ENCODE results near the gene SLC16A11. TPM values are rescaled to one million over a fixed set of nuclear protein-coding genes. Genes with fewer than 3 reads are reported as not detected.
A peak's percentile ranks its signal among the peaks of the same experiment; 100 is the strongest.

SLC16A11 gene
- polyA plus RNA-seq, 1 donor, result 0.94 TPM

DNA sequence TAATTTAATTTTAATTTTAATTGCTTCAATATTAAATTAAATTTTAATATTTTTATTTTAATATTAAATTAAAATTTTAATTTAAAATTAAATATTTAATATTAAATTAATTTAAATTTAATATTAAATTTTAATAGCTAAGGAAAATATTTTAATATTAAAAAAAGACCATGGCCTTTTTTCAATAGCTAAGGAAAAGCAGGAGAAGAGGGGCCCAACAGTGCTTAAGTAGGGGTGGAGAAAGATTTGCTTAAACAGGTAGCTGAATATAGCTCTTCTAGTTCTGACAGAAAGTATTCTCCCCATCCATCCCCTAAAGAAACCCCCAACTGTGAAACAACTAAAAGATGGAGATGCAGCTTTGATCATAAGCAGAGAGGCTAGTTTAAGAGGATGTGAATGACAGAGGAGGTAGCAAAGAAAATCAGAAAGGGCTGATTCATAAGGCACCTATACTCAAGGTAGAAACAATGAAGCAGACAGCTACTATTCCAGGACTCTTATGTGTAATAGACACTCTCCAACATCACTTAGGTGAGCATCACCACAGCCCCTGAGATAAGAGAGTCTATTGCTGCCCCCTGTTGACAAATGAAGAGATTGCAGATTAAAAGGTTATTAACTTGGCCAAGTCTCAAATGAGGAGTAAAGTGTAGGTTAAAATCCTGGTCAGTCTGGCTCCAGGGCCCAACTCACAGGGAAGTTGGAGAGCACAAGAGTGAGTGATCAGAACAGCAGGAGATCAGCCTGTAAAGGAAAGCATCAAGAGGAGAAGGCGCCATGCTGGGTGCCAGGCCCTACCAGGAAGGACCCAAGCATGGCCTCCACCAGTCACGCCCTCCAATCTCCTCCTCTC lies 39.3 kb downstream of the SLC16A11 start:
- Histone ChIP-seq H3K36me3 (ENCODE audit: control insufficient read depth, insufficient read depth, low read length) (peaks cover 52% of the 10 kb centered on the region), H3K27me3 (ENCODE audit: control insufficient read depth, insufficient read depth, low read length) (no peaks in the 10 kb centered on the region), H3K4me1 (ENCODE audit: control insufficient read depth, insufficient read depth, low read length) (peaks cover 10% of the 10 kb centered on the region), H3K4me3 (ENCODE audit: low read length) (no peak overlapping the region), H3K27ac (ENCODE audit: low read length) (no peak overlapping the region), H3K9me3 (ENCODE audit: control insufficient read depth, low read depth, low read length) (no peaks in the 10 kb centered on the region)
- no CpG with 5 or more reads among the region's 2 CpGs for WGBS (ENCODE audit: insufficient coverage, low lambda C conversion rate)
- DNase-seq, result peak in 1 of 2 donors; percentile 59

DNA sequence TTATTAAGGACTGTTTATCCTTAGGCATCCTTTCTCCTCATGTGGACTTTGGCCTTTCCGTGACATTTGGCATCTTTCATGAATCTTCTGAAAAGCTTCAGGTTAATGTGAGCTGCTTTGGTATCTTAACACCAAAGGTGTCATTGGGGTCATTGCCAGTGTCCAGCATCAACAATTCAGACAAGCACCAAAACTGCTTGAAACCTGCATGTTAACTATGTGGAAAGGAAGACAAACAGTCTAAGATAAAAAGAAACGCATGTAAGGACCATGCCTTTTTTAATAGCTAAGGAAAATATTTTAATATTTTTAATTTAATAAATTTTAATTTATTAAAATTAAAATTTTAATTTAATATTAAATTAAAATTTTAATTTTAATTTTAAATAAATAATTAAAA lies 40.1 kb downstream of the SLC16A11 start:
- no peaks in the 10 kb centered on the region for H3K27me3 ChIP-seq (ENCODE audit: control insufficient read depth, insufficient read depth, low read length)
- no peaks in the 10 kb centered on the region for H3K9me3 ChIP-seq (ENCODE audit: control insufficient read depth, low read depth, low read length)
- WGBS (ENCODE audit: insufficient coverage, low lambda C conversion rate), result 100% methylated on average over 1 of the region's 2 CpGs
- peaks cover 60% of the 10 kb centered on the region for H3K36me3 ChIP-seq (ENCODE audit: control insufficient read depth, insufficient read depth, low read length)
- peaks cover 14% of the 10 kb centered on the region for H3K4me1 ChIP-seq (ENCODE audit: control insufficient read depth, insufficient read depth, low read length)
- no peak overlapping the region for H3K27ac ChIP-seq (ENCODE audit: low read length)
- DNase-seq, result no peak
- no peak overlapping the region for H3K4me3 ChIP-seq (ENCODE audit: low read length)

GRCh38 chr17:7002288-7003047 lies 41.4 kb downstream of the SLC16A11 start:
- DNase-seq, result no peak
- peaks cover 61% of the 10 kb centered on the region for H3K36me3 ChIP-seq (ENCODE audit: control insufficient read depth, insufficient read depth, low read length)
- H3K9me3 ChIP-seq (ENCODE audit: control insufficient read depth, low read depth, low read length), result no peaks in the 10 kb centered on the region
- no peaks in the 10 kb centered on the region for H3K27me3 ChIP-seq (ENCODE audit: control insufficient read depth, insufficient read depth, low read length)
- H3K4me3 ChIP-seq (ENCODE audit: low read length), result no peak overlapping the region
- no peak overlapping the region for H3K27ac ChIP-seq (ENCODE audit: low read length)
- 83% methylated on average over 1 of the region's 6 CpGs for WGBS (ENCODE audit: insufficient coverage, low lambda C conversion rate)
- peaks cover 17% of the 10 kb centered on the region for H3K4me1 ChIP-seq (ENCODE audit: control insufficient read depth, insufficient read depth, low read length)

GRCh38 chr17:7001318-7001961 lies 42.5 kb downstream of the SLC16A11 start:
- Histone ChIP-seq H3K9me3 (ENCODE audit: control insufficient read depth, low read depth, low read length) (peaks cover 3% of the 10 kb centered on the region), H3K27ac (ENCODE audit: low read length) (peak overlapping the region; percentile 84), H3K4me3 (ENCODE audit: low read length) (no peak overlapping the region), H3K4me1 (ENCODE audit: control insufficient read depth, insufficient read depth, low read length) (peaks cover 22% of the 10 kb centered on the region), H3K36me3 (ENCODE audit: control insufficient read depth, insufficient read depth, low read length) (peaks cover 58% of the 10 kb centered on the region), H3K27me3 (ENCODE audit: control insufficient read depth, insufficient read depth, low read length) (peaks cover 9% of the 10 kb centered on the region)
- WGBS (ENCODE audit: insufficient coverage, low lambda C conversion rate), result no CpG with 5 or more reads among the region's 10 CpGs
- DNase-seq, result peak in 1 of 2 donors; percentile 69

DNA sequence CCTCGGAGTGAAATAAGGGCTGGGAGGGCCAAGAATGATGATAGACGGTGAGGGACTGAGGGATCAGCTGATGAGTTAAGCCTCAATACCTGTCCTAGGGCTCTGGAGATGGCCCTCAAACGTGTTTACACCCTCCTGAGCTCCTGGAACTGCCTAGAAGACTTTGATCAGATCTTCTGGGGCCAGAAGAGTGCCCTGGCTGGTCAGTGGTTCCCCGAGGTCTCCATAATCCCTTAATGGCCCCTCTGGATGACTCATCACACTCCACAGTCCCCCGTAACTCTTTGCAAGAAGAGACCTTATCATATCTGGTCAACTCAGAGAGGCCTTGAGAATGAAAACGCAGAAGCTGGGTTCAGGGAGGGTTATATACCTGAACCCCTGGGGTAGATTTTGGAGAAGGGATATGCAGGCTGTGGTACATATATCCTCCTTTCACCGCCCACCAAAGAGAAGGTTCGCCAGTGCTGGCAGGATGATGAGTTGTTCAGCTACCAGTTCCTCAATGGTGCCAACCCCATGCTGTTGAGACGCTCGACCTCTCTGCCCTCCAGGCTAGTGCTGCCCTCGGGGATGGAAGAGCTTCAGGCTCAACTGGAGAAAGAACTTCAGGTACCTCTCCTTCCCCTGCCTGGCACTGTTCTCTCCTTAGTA lies 44.9 kb downstream of the SLC16A11 start:
- Histone ChIP-seq H3K27me3 (ENCODE audit: control insufficient read depth, insufficient read depth, low read length) (peaks cover 26% of the 10 kb centered on the region), H3K4me1 (ENCODE audit: control insufficient read depth, insufficient read depth, low read length) (peaks cover 24% of the 10 kb centered on the region), H3K36me3 (ENCODE audit: control insufficient read depth, insufficient read depth, low read length) (peaks cover 58% of the 10 kb centered on the region), H3K4me3 (ENCODE audit: low read length) (no peak overlapping the region), H3K27ac (ENCODE audit: low read length) (peak overlapping the region; percentile 47), H3K9me3 (ENCODE audit: control insufficient read depth, low read depth, low read length) (peaks cover 7% of the 10 kb centered on the region)
- WGBS (ENCODE audit: insufficient coverage, low lambda C conversion rate), result 67% methylated on average over 1 of the region's 11 CpGs
- peak; percentile 62 to 71 for DNase-seq

DNA sequence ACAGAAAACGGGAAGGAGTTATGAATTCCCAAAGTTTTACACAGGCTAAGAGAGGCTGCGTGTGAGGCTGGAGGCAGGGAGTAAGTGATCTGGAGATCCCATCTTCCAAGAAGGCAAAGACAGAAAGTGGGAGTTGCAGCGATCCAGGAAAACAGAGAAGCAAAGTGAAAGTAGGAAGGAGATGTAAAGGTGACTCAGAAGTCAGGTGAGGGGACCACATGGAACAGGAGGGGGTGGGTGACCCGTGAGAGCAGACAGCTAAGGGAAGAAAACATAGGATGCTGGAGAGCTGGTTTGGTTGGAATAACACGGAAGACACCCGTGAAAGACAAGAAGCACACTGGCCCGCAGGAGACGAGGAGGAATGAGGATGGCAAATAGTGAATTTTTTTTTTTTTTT lies 46.7 kb downstream of the SLC16A11 start:
- 83% methylated on average over 2 of the region's 8 CpGs for WGBS (ENCODE audit: insufficient coverage, low lambda C conversion rate)
- Histone ChIP-seq H3K27me3 (ENCODE audit: control insufficient read depth, insufficient read depth, low read length) (peaks cover 26% of the 10 kb centered on the region), H3K4me3 (ENCODE audit: low read length) (no peak overlapping the region), H3K4me1 (ENCODE audit: control insufficient read depth, insufficient read depth, low read length) (peaks cover 24% of the 10 kb centered on the region), H3K27ac (ENCODE audit: low read length) (no peak overlapping the region), H3K36me3 (ENCODE audit: control insufficient read depth, insufficient read depth, low read length) (peaks cover 45% of the 10 kb centered on the region), H3K9me3 (ENCODE audit: control insufficient read depth, low read depth, low read length) (peaks cover 7% of the 10 kb centered on the region)
- no peak for DNase-seq

- Histone ChIP-seq H3K36me3 (ENCODE audit: control insufficient read depth, insufficient read depth, low read length) (peaks cover 38% of the 10 kb centered on the region), H3K4me3 (ENCODE audit: low read length) (no peak overlapping the region)
Observed at GRCh38 chr17:6996256-6997011, 47.5 kb downstream of the SLC16A11 start.

GRCh38 chr17:6995500-6996255 lies 48.2 kb downstream of the SLC16A11 start, which contains the start of gene ALOX12:
Gene ALOX12 (plus strand): TSS chr17:6996049. CDS start chr17:6996118, 69 bp downstream.
- H3K4me1 ChIP-seq (ENCODE audit: control insufficient read depth, insufficient read depth, low read length), result peaks cover 19% of the 10 kb centered on the region
- DNase-seq, result no peak
- WGBS (ENCODE audit: insufficient coverage, low lambda C conversion rate), result no CpG with 5 or more reads among the region's 64 CpGs
- peaks cover 31% of the 10 kb centered on the region for H3K36me3 ChIP-seq (ENCODE audit: control insufficient read depth, insufficient read depth, low read length)
- no peak within 1 kb of the TSS for H3K27ac ChIP-seq (ENCODE audit: low read length)
- peaks cover 26% of the 10 kb centered on the region for H3K27me3 ChIP-seq (ENCODE audit: control insufficient read depth, insufficient read depth, low read length)
- H3K9me3 ChIP-seq (ENCODE audit: control insufficient read depth, low read depth, low read length), result peaks cover 7% of the 10 kb centered on the region
- H3K4me3 ChIP-seq (ENCODE audit: low read length), result peak within 1 kb of the TSS; percentile 6

More at GRCh38 chr17:6996256-6997011, 47.5 kb downstream of the SLC16A11 start:
- no peak overlapping the region for H3K27ac ChIP-seq (ENCODE audit: low read length)
- peaks cover 7% of the 10 kb centered on the region for H3K9me3 ChIP-seq (ENCODE audit: control insufficient read depth, low read depth, low read length)
- WGBS (ENCODE audit: insufficient coverage, low lambda C conversion rate), result no CpG with 5 or more reads among the region's 58 CpGs
- DNase-seq, result no peak
- H3K4me1 ChIP-seq (ENCODE audit: control insufficient read depth, insufficient read depth, low read length), result peaks cover 22% of the 10 kb centered on the region
- peaks cover 26% of the 10 kb centered on the region for H3K27me3 ChIP-seq (ENCODE audit: control insufficient read depth, insufficient read depth, low read length)

GRCh38 chr17:6994666-6995256 lies 49.1 kb downstream of the SLC16A11 start:
- Histone ChIP-seq H3K27me3 (ENCODE audit: control insufficient read depth, insufficient read depth, low read length) (peaks cover 26% of the 10 kb centered on the region), H3K36me3 (ENCODE audit: control insufficient read depth, insufficient read depth, low read length) (peaks cover 23% of the 10 kb centered on the region), H3K27ac (ENCODE audit: low read length) (no peak overlapping the region), H3K9me3 (ENCODE audit: control insufficient read depth, low read depth, low read length) (peaks cover 7% of the 10 kb centered on the region), H3K4me1 (ENCODE audit: control insufficient read depth, insufficient read depth, low read length) (peaks cover 15% of the 10 kb centered on the region), H3K4me3 (ENCODE audit: low read length) (no peak overlapping the region)
- no peak for DNase-seq
- 83% methylated on average over 1 of the region's 9 CpGs for WGBS (ENCODE audit: insufficient coverage, low lambda C conversion rate)
